Measurements from ENCODE around the gene VPS13D. TPM values are rescaled to one million over a fixed set of nuclear protein-coding genes. Genes with fewer than 3 reads are reported as not detected.
"Not testable (repeated sequence)": the region's sequence is repeated elsewhere in the genome, so short reads cannot be mapped to it uniquely, and the experiment has no call there.

The VPS13D gene
- total RNA-seq, 2 donors from 2014 or later, result 43.1 to 50.6 TPM

DNA sequence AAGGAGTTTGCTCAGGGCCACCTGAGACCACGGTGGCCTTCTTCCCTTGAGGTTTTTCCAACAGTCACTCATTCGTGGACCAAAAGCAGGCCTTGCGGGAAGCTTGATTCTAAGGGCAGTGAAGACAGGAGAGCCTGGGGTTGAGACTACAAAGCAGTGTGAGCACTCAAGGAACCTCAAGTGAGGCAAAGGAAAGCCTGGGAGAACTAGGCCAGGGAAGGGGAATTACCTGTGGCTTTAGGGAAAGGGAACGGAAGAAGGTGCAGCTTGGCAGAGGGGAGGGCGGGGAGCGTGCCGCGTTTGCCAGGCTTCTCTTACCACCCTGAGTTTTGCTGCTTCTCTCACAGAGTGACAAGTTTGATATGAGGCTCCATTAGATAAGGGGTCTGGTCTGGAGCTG, 273.9 kb downstream of the VPS13D start:
- DNase-seq (no peak), ATAC-seq (no peak)
- intact Hi-C loops (cut with DNase I), result no loop called here

- intact Hi-C loops (cut with DNase I), result no loop called here
- ATAC-seq (peak in 1 of 2 donors; percentile 17), DNase-seq (no peak)
These were observed 274.8 kb downstream of the VPS13D start for GRCh38 chr1:12504601-12505000.

DNA sequence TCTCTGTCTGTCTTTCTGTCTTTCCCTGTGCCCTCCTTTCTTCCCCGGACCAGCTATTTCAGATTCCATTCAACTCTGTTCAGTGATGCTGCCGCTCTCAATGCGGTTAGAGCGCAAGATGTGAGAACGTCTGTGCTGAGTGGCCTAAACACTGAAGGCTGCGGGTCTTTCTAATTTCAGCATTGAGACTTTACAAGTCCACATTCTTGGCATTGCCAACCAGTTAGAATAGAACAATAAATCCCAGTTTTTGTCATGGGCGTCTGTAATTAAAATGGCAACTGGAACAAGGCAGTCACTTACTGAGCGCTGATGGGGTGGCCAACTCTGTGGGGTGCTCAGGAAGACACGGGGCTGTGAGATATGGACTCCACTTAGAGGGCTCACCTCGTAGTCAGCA, 275.4 kb downstream of the VPS13D start:
- ATAC-seq (no peak), DNase-seq (no peak)
- intact Hi-C loops (cut with DNase I), result no loop called here

- intact Hi-C loops (cut with DNase I), result no loop called here
- DNase-seq (no peak), ATAC-seq (peak in 1 of 2 donors; percentile 18)
These were observed 275.9 kb downstream of the VPS13D start for GRCh38 chr1:12505639-12506280.

GRCh38 chr1:12506281-12507280, 276.8 kb downstream of the VPS13D start:
- DNase-seq (no peak), ATAC-seq (no peak)
- intact Hi-C loops (cut with DNase I), result no loop called here

DNA sequence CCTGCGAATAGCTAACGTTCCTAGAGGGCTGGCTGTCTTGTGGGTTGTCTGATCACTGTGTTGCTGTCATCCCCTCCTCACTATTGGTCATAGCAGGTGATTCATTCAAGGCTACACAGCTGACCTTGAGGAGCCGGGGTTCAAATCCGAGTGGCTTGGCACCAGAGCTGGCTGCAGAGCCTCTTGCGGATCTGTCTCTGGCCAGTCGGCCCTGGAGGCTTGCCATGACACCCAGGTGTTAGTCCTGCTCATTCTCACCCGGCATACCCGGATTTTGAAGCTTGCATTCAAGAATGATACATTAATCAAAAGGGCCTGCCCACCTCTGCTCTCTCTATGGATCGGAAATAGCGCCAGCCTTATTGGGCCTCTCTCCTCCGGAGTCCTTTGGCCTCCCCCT, 277.8 kb downstream of the VPS13D start:
- ATAC-seq (peak in 1 of 2 donors; percentile 35), DNase-seq (no peak)
- intact Hi-C loops (cut with DNase I), result no loop called here

- ATAC-seq (no peak), DNase-seq (no peak)
- intact Hi-C loops (cut with DNase I), result no loop called here
These were observed 279.0 kb downstream of the VPS13D start for GRCh38 chr1:12508849-12509248.

- intact Hi-C loops (cut with DNase I), result no loop called here
- ATAC-seq, result peak in 1 of 2 donors; percentile 3
- no peak for DNase-seq
These were observed 281.3 kb downstream of the VPS13D start for GRCh38 chr1:12511128-12511484.

- DNase-seq (no peak), ATAC-seq (peak; percentile 29 to 62)
- intact Hi-C loops (cut with DNase I), result no loop called here
These were observed 282.0 kb downstream of the VPS13D start for GRCh38 chr1:12511516-12512468.

DNA sequence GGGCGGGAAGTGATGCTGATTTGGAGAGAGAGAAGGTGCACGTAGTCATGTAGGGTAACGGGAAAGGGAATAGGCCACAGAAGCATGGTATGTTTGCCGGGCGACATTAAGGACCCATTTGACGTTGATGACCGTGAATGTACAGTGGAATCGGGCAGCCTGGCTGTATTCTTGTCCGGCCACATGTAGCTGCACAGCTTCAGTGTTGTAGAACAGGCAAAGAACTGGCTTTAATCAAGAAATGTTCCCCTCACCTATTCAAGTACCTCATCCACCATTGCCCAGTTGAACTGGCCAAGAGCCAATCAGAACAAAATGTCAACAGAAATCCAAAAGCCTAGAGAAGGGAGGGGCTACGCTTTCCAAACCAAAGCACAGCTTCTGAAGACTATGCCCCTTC, 283.4 kb downstream of the VPS13D start:
- intact Hi-C loops (cut with DNase I), result no loop called here
- no peak for ATAC-seq
- DNase-seq, result no peak

DNA sequence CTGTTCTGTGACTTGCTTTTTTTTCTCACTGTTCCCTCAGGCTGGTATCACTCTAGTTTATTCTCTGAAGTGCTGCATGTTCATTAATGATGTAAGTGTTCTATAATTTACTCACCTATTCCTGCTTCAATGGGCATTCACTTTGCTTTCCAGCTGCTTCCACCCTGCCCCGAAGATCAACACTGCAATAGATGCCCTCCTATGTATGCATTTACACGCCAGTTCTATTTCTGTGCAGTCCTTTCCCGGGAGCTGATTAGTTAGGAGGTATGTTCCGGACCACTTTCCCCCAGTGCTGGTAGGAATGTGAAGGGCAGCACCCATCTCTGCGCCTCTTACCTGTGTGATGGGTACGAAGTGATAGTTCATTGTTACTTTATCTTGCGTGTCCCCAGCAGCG, 284.8 kb downstream of the VPS13D start:
- no peak for DNase-seq
- intact Hi-C loops (cut with DNase I), result no loop called here
- ATAC-seq, result no peak

DNA sequence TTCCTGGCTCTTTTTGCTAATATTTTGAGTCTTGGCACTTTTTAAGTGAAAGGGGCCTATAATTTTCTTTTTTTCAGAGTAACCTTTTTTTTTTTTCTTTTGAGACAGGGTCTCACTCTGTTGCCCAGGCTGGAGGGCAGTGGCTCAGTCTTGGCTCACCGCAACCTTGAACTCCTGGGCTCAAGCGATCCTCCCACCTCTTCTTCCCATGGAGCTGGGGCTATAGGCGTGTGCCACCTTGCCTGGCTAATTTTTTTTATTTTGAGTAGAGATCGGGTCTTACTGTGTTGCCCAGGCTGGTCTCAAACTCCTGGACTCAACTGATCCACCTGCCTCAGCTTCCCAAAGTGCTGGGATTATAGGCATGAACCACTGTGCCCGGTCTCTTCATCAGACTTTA, 285.4 kb downstream of the VPS13D start:
- ATAC-seq (no peak), DNase-seq (no peak)
- intact Hi-C loops (cut with DNase I), result no loop called here

GRCh38 chr1:12516741-12517140, 286.9 kb downstream of the VPS13D start:
- intact Hi-C loops (cut with DNase I), result no loop called here
- DNase-seq, result no peak
- ATAC-seq, result no peak

DNA sequence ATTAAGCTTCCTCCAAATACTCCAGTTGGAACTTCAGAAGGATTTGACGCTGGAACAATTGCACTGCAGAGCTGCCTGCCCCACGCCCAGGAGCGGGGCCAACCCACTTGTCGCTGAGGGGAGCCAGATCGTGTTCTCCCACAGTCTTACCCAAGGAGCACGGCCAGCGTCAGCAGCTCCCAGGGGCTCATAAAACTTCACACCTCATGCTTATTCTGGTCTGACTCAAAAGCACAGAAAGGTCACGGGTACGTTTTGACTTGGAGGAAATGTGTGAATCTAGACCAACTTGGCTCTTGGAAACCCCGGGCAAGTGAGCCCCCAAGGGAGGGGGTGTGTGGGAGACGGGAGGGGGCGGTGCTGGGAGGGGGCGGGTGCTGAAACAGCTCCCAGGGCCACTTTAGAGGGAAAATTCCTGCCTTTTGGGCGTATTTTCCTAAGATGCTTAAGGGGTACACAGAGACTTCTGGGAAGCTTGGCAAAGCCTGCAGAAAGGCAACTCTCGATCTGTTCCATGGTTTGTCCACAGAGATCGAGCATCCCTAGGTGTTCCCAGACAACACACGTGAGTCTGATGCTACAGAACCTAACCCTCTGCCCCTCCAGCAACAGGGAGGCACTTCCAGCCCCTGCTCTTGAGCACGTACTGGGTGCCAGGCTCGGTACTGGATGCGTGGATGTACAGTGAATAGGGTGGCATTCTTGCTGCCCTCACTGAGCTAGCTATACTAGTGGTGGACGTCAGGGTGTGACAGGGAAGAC, 289.3 kb downstream of the VPS13D start:
- ATAC-seq, result peak; percentile 93 to 96
- DNase-seq, result peak; percentile 87
- intact Hi-C loops (cut with DNase I), result no loop called here

GRCh38 chr1:12519693-12520364, 290.0 kb downstream of the VPS13D start:
- intact Hi-C loops (cut with DNase I), result no loop called here
- DNase-seq (no peak), ATAC-seq (peak in 1 of 2 donors; percentile 7)

DNA sequence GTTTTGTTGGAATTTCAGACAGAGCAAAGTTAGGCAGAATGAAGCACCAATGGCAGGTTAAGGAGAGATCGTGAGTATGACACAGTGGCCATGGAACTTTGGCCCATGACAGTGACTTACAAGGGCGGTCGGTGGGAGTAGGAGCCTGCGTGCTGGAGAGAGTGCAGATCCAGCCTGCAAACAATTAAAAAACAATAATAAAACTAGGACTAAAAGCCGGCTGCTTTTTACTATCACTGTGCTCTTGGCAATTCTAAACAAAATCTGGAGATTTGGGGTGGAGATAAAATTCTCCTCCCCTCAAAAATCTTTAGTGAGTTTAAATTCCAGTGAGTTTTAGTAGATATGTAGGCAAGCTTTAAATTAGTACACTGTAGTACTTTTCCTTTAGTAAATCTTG, 291.3 kb downstream of the VPS13D start:
- intact Hi-C loops (cut with DNase I), result no loop called here
- ATAC-seq (no peak), DNase-seq (no peak)

DNA sequence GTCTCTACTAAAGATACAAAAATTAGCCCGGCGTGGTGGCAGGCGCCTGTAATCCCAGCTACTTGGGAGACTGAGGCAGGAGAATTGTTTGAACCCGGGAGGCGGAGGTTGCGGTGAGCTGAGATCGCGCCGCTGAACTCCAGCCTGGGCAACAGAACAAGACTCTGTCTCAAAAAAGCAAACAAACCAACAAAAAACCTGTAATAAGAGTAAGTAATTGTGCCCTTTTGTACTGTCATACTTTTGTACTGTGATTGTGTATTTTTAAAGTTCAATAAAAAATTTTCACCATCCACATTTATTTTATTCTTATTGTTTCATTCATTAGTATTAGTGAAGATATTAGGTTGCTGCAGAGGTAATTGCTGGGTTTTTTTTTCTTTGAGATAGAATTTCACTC, 292.9 kb downstream of the VPS13D start:
- intact Hi-C loops (cut with DNase I); DNase-seq; ATAC-seq: not testable (repeated sequence)

DNA sequence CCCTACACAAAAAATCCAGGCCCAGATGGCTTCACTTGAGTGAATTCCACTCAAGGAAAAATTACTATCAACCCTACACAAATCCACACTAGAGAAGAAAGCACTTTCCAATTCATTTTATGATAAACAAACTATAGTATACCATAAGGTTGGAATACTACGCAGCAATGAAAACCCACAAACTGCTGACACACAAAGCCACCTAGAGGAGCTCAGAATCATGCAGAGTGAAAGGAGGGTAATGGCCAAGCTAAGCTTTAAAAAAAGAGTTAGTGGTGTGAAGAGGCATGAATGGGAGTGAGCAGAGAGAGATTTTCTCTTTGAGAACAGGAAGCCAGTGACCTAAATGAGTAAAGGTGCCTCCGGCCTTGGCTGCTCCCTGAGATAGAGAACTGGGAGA, 294.4 kb downstream of the VPS13D start:
- intact Hi-C loops (cut with DNase I), result no loop called here
- no peak for ATAC-seq
- no peak for DNase-seq

Measured in left cardiac atrium (tissue), 4 donors.